Neural progenitor cell (in vitro differentiated cells): ENCODE measurements around the gene CPNE2.

Source experiments
- EZH2 ChIP-seq: fragments of 200-600 bp; sonication (generic); IDR thresholded peaks from 2 replicates; pipeline ENCODE4 v1.6.1; 2017; ENCODE audit warnings: antibody characterized with exemption, mild to moderate bottlenecking, moderate library complexity
- EZH2phosphoT487 ChIP-seq: fragments of 200-600 bp; sonication (generic); IDR thresholded peaks from 2 replicates; pipeline ENCODE4 v1.6.1; 2017; ENCODE audit warnings: antibody characterized with exemption
- TF ChIP-seq, protein P1 (sequence below): fragments of 200-600 bp; sonication (generic); IDR thresholded peaks from 2 replicates; pipeline ENCODE4 v1.5.1; 2017; ENCODE audit warnings: antibody characterized with exemption, mild to moderate bottlenecking

DNA sequence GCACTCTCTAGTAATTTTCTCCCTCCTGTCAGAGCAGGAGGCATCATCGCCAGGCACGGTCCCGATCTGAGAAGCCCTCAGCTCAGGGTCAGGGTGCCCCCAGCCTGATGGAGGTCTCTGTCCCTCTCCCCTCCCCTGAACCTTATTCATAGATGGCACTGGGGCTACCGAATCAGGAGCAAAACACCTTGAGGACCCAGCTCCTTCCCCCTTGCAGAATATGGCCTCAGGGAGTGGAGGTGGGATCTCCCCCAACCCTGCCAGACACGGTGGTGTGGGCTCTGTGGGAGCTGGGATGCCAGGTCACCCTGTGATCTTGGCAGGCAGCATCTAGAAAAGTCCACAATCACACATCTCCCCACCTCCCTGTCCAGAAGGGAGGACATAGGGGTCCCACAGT, 2.5 kb downstream of the CPNE2 start:
- TF ChIP-seq, protein P1, sequence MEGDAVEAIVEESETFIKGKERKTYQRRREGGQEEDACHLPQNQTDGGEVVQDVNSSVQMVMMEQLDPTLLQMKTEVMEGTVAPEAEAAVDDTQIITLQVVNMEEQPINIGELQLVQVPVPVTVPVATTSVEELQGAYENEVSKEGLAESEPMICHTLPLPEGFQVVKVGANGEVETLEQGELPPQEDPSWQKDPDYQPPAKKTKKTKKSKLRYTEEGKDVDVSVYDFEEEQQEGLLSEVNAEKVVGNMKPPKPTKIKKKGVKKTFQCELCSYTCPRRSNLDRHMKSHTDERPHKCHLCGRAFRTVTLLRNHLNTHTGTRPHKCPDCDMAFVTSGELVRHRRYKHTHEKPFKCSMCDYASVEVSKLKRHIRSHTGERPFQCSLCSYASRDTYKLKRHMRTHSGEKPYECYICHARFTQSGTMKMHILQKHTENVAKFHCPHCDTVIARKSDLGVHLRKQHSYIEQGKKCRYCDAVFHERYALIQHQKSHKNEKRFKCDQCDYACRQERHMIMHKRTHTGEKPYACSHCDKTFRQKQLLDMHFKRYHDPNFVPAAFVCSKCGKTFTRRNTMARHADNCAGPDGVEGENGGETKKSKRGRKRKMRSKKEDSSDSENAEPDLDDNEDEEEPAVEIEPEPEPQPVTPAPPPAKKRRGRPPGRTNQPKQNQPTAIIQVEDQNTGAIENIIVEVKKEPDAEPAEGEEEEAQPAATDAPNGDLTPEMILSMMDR, result no peak
- TF ChIP-seq EZH2 (no peak), EZH2phosphoT487 (no peak)
